Measurements from ENCODE around the gene NUP93.

DNA sequence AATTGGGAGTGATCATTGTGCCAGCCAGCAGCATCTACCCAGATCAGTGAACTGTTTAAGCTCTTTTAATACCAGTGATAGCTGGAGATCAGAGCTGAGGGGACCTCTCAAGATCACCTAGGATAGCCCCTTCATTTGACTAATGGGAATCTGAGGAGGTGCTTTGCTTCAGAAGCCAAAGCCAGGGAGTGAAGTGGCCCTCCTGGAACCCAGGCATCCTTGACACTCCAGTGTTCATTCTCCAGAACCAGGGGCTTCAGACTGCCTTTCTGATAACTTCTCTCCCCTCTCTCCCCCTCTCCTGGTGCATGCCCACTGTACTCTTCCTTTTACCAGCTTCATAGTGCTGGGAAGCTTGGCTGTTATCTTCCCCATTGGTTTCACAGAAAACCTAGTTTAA lies 87.1 kb downstream of the NUP93 start:
- TF ChIP-seq POLR2A (IDR thresholded peaks at IDR 0.05): no peak
- TF ChIP-seq, protein P1, sequence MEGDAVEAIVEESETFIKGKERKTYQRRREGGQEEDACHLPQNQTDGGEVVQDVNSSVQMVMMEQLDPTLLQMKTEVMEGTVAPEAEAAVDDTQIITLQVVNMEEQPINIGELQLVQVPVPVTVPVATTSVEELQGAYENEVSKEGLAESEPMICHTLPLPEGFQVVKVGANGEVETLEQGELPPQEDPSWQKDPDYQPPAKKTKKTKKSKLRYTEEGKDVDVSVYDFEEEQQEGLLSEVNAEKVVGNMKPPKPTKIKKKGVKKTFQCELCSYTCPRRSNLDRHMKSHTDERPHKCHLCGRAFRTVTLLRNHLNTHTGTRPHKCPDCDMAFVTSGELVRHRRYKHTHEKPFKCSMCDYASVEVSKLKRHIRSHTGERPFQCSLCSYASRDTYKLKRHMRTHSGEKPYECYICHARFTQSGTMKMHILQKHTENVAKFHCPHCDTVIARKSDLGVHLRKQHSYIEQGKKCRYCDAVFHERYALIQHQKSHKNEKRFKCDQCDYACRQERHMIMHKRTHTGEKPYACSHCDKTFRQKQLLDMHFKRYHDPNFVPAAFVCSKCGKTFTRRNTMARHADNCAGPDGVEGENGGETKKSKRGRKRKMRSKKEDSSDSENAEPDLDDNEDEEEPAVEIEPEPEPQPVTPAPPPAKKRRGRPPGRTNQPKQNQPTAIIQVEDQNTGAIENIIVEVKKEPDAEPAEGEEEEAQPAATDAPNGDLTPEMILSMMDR (IDR thresholded peaks at IDR 0.05): no peak
